HG02840 (cell line): Measurements from ENCODE around the gene ZNF275.
"Not testable (repeated sequence)": the region's sequence is repeated elsewhere in the genome, so short reads cannot be mapped to it uniquely, and the experiment has no call there.

ENCODE experiments used
- ATAC-seq: cut with Tn5 transposase; IDR thresholded peaks from one replicate; pipeline ENCODE4 v1.9.1; 2021; ENCODE audit warnings: mild to moderate bottlenecking, moderate library complexity, moderate number of reproducible peaks; ENCODE audit not compliant: unreplicated experiment, low FRiP score

The ZNF275 gene

DNA sequence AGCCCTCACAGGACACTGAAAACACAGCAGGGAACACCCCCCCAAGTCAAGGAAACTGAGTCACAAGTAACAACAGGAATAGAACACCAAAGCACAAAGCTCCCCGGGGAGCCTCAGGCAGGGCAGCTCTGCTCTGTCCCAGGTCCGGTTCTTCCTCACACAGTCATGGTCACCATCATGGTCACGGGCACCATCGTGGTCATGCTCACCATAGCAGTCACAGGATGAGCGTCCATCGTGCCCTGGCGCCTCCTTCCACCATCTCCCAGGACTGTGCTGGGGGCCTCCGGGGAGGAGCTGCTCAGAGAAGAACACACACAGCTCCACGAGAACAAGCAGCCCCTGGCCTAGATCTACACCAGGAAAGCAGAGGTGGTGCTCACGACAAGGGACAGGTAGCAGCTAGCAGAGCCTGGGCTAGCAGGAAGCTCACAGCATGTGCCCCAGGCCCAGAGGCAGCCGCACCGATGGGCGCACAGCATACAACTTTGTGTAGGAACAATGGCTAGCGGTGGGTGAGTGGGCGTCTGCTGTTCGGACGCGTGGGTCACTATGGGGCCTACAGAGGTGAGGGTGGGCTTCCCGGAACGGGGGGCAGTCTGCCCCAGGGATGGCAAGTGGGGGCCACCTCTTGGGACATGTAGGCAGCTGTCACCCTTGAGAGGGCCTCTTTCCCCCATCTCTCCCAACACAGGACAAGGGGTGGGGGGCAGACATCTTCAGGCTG lies 15.8 kb upstream of the ZNF275 start:
- ATAC-seq: no peak

DNA sequence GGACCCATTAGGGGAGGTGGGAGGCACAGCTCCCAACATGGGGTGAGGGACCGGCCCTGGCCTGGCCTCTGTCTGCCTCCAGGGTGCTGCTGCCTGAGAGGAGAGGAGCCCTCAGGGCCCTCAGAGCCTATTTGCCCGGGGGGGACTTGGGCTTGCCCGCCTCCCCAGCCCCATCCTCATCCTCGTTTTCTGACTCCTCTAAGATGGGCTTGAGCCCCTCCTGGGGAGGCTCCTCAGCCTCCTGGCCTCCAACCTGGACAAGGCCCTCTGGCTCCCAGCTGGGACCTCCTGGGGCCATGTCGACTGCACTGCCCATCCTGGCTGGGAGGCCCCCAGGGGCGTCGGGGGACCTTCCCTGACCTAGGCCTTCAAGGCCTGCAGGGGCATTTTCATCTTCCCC lies 15.1 kb upstream of the ZNF275 start:
- no peak for ATAC-seq

DNA sequence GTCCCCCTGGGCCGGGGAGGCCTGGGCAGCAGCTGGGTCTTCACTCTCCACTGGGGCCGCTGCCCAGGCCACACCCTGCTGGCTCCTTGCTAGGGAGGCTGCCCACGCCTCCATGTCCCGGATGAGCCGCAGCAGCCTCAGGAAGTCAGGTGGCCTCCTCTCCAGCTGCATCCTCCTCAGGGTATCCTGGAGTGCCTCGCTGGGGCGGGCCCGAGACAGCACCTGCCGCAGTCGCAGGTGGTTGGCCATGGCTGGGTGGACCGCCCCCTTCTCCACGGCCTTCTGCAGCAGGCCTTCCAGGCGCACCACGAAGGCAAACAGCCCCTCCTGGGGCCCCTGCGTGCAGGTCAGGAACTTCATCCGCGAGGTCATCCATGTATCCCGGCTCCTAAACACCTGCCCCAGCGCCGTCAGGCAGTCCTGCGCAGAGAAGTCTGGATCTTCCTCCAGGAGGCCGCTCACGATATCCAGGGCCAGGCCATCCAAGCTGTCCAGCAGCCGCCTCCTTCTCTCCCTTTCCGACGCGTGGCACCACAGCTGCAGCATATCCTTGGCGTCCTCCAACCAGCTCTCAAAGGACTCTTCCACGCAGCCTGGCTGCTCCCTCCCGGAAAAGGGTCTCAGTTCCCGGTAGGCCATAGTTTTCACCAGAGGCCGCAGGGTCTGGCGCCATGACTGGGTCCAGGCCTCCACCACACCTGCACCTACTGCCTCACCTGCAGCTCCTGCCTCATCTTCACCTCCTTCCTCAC lies 14.5 kb upstream of the ZNF275 start:
- no peak for ATAC-seq

DNA sequence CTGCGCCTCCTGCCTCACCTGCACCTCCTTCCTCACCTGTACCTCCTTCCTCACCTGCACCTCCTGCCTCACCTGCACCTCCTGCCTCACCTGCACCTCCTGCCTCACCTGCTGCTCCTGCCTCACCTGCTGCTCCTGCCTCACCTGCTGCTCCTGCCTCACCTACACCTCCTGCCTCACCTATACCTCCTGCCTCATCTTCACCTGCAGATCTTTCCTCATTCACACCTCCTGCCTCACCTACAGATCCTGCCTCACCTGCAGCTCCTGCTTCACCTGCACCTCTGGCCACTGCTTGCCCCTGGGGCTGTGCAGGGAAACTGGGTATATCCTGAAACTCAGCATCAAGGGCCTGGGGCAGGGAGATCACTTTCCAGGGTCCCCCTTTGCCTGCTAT lies 13.9 kb upstream of the ZNF275 start:
- ATAC-seq: not testable (repeated sequence)

DNA sequence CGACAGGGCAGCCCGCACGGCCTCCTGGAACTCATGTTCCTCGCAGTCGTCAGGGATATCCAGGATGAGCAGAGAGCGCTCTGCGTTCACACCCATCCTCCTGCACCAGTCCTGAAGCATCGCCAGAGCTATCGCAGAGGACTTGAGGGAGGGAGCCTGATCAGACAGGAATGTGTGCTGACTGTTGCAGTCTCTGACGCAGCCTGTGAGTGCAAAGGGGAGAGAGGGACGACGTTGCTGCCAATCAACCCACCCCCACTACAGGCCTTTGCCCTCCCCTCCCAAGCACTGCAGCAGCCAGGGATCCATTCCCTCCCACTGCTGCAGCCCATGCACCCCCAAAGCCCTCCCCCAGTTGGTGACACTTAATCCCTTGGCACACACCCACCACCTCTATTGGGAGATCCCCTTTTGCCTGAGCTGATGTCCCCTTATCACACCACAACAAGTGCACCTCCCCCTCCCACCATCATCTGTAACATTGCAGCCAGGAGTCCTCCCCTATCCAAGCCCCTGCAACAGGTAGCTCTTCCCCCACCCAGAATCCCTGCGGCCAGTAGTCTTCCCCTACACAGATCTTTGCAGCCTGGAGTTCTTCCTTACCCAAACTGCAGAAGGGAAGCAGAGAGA lies 13.3 kb upstream of the ZNF275 start:
- ATAC-seq: no peak

DNA sequence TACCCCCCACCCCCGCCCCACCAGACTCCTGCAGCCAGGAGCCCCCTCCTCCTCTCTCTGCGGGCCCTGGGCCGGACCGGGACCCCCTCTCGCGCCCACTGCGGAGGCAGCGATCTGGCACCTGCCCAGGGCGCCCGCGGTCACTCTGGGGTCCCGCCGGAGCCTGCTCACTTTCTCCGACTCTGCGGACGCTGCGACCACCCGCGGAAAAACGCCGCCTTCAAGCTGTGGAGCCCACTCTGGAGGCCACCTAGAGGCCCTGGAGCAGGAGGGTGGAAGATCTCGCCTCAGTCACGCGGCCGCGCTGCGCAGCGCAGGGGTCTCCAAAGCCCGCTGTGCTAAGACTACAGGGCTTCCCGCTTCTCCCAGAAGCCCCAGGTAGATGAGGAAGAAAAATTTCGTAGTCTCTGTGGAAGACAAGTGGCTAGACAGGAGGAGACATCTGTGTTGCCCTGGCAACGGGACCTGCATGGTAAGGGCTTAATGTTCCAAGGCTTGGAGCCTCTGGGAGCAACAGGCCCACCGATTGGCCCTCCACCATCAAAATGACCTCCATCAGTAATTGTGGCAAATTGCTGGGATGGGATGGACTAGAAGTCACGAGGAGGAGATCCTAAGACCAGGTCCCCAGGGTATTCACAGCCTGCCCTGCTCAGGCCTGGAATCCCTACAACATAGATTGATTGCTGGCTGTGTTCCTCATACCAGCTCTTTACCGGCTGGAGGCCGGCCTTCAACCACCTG lies 12.4 kb upstream of the ZNF275 start, which contains the start of gene PNMA6F:
TSS of gene PNMA6F (minus strand) at position 387 of the 744 bp plus-strand sequence. CDS start 1,093 bp downstream, outside the sequence.
- no peak for ATAC-seq

DNA sequence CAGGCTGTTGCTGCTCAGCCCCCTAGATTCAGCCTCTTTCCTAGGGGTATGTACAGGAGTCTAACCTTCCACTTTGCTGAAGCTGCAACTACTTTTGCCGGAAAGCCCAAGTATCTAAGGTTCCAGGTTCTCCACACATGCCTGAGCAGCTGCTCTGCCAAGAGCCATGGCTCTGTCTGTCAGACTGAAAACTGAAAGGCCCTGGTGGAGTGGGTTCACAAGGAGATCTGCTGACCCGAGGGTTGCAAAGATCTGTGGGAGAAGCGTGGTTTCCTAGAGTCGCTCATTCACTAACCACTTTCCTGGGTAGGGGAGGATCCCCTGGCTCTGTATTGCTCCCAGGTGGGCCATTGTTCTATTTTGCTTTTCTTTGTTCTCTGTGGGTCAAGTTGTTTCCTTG lies 6.4 kb upstream of the ZNF275 start:
- ATAC-seq: no peak

DNA sequence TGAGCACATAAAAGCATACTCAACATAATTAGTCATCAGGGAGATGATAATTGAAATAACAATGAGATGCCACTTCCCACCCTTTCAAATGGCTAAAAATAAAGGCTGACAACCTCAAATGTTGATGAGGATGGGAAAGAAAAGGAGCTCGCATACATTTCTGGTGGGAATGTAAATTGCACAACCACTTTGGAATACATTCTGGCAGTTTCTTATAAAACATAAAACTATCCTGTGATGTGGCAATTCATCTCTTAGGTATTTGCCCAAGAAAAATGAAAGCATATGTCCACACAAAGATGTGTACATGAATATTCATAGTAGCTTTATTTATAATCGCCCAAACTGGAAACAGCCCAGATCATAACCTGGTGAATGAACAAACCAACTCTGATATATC lies 687 bp upstream of the ZNF275 start:
- ATAC-seq: no peak

DNA sequence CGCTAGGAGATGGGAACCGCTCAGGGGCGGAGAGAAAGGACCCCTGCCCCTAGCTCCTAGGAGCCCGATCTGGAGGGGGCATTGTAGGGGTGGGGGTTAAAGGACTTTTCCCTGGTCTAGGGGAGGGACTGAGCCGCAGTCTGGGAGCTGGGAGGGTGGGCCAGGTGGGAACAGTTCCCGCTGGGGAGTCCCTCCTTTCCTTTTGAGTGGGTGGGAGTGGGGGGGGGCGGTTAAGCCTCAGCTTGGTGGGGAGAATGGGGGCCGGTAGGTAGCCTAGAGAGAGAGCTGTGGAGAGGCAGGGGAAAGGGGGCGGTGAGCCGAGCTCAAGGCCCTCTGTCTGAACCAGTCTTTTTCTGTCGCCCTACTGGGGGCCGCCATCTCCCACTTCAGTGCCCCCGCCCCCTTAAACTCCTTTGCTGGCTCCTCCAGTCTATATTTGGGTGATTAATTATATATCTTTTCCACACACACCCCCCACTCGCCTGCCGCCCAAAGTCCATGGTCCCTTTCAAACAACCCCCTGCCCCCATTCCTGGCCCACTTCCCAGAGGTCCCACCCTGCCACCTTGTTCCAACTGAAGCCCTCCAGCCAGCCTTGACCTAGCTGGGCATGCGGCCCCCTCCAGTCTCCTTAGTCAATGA lies 822 bp downstream of the ZNF275 start:
- ATAC-seq: no peak

DNA sequence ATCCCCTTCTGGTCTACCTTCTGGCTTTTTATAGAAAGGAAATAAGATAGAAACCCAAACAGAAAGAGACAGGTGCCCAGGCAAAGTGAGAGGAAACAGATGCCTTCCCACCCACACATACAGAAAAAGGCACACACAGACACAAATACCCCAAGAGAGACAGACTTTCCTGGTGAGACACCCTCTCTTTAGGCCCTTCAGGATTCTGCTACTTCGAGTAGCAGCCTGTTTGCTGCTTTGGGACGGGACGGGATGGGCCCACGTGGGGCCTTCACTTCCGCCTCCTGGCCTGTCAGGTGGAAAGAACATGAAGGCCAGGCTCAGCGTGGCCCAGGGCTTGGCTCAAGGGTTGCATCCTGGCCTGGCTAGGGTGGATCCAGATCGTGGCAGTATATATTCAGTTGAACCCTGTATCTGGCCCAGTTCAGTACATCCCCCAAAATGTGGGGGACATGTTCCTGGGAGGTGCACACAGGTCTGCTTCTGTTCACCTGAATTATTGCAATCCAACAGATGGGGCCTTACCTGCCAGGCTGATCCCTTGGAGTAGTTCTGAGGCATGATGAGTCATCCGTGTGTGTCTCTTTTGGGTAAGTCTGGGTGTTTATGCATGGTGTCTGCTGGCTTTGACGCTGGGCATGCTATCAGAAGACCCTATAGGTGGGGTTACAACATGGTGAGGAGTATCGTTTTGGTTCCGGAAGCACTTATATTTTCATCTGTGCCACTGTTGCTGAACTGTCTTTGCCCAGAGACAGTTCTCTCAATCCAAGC lies 2.4 kb downstream of the ZNF275 start:
- no peak for ATAC-seq

DNA sequence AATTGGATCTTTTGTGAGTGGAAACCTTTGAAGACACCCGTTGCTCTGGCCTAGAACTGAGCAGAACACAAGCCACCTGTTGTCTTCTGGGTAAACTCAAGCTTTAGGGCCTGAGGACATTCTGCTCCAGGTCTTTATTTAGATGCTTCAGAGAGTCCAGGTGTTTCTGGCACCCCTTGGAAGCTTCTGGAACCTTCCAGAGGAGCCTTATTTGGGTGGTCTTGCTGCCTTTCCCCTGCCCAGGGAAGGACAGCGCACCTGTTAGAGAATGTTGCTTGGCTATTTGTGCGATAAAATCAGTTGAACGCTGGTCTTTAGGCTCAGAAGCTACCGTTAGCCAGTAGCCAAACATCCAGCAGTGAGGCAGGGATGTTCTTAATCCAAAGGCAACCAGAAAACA lies 3.0 kb downstream of the ZNF275 start:
- no peak for ATAC-seq

DNA sequence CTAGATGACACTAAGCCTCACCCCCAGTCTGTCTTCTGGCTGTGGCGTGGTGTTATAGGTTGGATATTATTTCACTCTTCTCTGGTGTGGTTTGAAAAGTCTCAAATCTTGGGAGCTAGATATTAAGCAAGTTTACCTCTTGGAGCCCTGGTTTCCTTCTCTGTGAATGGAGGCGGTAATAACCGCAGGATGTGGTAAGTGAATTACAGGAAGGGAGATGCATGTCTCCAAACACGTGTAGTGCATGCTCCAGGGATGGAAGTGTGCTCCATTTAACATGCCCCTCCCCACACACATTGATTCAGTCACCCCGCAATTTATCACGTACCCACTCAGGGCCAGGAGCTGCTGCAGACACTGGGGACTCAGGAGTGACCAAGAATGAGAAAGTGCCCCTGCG lies 4.9 kb downstream of the ZNF275 start:
- ATAC-seq: no peak

DNA sequence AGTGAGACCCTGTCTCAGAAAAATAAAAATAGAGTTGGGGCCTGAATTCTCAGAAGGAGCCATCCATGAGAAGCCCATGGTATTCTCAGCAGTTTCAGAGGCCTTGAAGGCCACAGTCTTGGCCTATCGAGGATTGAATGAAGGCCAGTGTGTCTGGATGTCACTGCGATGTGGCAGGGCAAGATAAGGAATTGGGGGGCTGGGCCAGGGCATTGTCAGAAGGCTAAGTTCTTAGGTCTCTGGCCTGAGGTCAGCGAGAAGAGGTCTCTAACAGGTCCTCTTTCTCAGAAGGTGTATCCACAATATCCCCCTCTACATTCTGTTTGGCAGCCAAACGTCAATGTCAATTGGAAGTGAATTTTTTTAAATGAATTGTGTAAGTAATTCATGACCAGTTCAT lies 5.7 kb downstream of the ZNF275 start:
- no peak for ATAC-seq

DNA sequence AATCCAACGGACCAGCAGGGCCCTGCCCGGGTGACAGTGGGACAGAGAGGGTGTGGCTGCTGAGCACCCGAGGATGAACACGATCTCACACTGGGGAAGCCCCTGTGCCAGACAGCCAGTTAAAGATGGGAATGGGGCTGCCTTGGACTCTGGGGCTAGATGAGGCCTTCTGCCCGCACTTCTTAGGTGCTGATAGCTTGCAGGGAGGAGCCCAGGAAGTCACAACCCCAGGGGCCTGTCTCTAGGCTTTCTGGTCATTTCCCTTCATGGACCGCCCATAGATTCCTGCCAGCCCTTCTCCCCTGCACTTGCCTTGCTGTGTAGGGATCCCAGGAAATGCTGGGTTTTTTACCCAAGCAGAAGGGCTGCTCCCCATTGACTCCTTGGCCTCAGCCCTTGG lies 6.2 kb downstream of the ZNF275 start:
- ATAC-seq: no peak

DNA sequence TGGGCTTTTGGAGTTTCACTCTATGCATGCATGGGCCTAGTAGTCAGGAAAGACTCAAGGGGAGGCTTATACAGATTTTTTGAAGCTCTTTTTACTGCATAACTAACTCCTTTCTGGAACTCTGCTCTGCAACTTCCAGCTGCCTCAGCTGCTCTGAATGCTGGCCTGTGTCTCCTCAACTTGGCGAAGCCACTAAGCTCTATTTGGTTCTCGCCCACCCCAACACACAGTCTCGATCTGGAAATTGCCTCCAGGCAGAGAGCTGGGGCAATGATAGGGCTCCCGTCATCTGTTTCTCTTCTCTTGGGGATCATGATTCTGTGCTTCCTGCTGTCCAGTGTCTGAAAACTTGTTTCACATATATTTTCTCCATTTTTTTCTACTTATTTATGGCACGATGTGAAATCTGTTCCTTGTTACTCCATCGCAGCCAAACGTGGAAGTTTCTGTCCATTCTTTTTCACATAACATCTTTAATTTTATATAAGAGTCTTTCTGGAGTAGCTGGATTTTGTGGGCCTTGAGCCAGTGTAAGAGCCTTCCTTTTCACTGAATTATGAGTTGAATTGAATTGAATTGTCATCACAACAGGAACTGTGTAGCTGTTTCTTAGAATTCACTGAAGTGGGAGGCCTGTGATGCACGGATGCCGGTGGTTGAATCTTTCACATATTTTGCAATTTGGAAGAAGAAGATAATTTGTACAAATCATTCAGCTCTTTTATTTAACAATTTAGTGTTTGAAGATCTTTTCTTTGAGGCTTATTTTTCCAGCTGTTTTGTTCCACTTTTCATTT lies 9.0 kb downstream of the ZNF275 start:
- ATAC-seq: no peak

DNA sequence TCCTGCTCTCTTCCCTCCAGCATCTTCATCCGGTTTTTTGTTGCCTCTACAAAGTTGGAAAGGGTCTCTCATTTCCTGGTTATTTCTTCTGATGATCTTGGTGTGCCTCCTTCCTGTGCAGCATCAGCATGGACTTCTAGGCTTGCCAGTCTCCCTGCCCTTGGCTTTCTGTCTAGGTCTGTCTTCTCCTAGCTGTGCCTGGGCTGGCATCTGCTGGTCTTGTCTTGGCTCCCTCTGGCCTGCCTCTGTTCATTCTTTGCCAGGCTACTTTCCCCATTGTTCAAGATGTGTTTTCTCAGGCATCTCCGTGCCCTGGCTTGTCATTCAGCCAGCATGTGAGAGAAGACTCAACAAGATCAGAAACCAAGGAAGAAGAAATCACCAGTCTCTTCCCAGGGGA lies 9.7 kb downstream of the ZNF275 start:
- ATAC-seq: no peak

DNA sequence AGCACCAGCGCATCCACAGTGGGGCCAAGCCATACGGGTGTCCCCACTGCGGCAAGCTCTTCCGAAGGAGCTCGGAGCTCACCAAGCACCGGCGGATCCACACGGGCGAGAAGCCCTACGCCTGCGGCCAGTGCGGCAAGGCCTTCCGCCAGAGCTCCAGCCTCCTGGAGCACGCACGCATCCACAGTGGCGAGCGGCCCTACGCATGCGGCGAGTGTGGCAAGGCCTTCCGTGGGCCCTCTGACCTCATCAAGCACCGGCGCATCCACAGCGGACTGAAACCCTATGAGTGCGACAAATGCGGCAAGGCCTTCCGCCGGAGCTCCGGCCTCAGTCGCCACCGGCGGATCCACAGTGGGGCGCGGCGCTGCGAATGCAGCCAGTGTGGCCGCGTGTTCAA lies 13.6 kb downstream of the ZNF275 start:
- ATAC-seq: no peak

DNA sequence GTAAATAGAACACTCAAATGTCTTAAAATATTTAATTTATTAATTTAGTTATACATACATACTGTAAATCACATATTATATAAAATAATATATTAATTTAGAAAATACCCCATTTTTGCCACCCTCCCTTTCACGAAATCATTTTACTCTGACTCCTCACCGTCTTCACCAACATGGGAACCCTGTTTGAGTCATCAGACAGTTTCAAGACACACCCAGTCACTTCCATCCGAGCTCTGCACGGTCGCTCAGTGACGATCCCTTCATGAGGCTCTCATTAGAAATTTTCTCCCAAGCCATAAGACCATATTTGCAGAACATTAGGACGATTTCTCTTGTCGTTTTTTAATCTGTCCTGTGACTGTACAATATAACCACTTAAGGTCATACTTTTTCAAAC lies 14.5 kb downstream of the ZNF275 start:
- ATAC-seq: no peak

DNA sequence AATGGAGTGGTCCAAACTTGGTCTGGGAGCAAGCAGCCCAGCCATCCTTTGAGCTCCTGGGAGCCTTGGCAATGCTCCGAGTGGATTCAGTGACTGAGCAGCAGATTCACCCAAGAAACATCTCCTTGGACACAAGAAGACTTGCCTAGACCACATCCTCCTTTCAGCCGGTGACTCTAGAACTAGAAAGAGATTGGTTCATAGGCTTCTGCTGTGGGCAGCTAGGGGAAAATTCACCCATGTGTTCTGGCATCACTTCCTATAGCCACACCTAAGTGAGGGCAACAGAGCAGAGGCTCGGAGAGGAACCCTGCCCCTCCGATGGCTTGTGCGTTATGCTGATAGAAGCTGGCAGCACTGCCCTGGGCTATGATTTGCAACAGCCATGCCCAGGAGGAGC lies 16.0 kb downstream of the ZNF275 start:
- ATAC-seq: no peak
